HUES6 (cell line): ENCODE data around the gene TIRAP.
"Not testable (repeated sequence)": the region's sequence is repeated elsewhere in the genome, so short reads cannot be mapped to it uniquely, and the experiment has no call there.

Experiments used
- H3K27ac ChIP-seq: 2 replicates; pipeline ENCODE4 v1.7.0; 2013; ENCODE audit warnings: low read depth, mild to moderate bottlenecking, low read length, inconsistent platforms
- H3K27me3 ChIP-seq: 2 replicates; pipeline ENCODE4 v1.6.1; 2013; ENCODE audit warnings: low read length; ENCODE audit not compliant: control insufficient read depth, insufficient read depth
- H3K36me3 ChIP-seq: 2 replicates; pipeline ENCODE4 v1.6.1; 2013; ENCODE audit warnings: low read length; ENCODE audit not compliant: control insufficient read depth, insufficient read depth
- H3K4me1 ChIP-seq: 2 replicates; pipeline ENCODE4 v1.6.1; 2013; ENCODE audit warnings: low read length; ENCODE audit not compliant: control insufficient read depth, insufficient read depth
- H3K4me3 ChIP-seq: 2 replicates; pipeline ENCODE4 v1.5.1; 2013; ENCODE audit warnings: low read depth, low read length
- H3K9ac ChIP-seq: one replicate; pipeline ENCODE4 v1.6.1; 2013; ENCODE audit warnings: mild to moderate bottlenecking, low read length
- H3K9me3 ChIP-seq: 2 replicates; pipeline ENCODE4 v1.6.1; 2013; ENCODE audit warnings: low read depth, low read length; ENCODE audit not compliant: control insufficient read depth, insufficient read depth

Gene TIRAP

DNA sequence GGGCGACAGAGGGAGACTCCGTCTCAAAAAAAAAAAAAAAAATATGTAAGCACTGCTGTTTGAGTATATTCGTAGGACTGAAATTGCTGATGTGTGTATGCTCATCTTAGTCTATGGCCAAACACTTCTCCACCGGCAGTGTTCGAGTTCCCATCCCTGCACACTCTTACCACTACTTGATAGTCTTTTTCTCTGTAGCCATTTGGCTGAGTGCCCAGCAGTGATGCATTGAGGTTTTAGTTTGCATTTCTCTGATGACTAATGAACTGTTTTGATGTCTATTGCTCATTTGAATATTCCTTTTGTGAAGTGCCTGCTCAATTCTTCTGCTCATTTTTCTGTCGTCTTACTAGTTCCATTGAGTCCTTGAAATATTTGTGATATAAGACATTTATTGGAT lies 1.9 kb downstream of the TIRAP start:
- H3K4me3 ChIP-seq, result no peak overlapping the region
- H3K36me3 ChIP-seq, result no peaks in the 10 kb centered on the region
- H3K9me3 ChIP-seq, result no peaks in the 10 kb centered on the region
- no peak overlapping the region for H3K9ac ChIP-seq
- H3K27me3 ChIP-seq, result peaks cover 6% of the 10 kb centered on the region
- H3K4me1 ChIP-seq, result peaks cover 10% of the 10 kb centered on the region
- no peak overlapping the region for H3K27ac ChIP-seq

DNA sequence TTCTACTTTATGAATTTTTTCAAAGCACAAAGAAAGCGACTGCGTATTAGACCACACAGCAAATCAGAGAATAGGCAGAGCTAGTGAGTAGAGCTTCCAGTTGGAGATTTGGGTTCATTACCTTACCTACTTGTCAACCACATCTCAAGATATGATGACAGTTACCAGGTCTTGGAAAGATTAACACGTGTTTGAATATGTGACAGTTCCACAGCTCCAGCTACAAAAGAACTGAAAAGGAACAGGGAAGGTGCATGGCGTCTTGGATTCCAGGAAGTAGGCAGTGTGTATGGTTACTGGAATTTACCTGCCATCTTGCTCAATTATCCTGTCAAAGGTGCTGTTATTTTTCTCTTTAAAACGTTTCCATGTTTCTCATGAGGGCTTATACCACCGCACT lies 5.3 kb downstream of the TIRAP start:
- no peak overlapping the region for H3K4me3 ChIP-seq
- no peaks in the 10 kb centered on the region for H3K27me3 ChIP-seq
- H3K4me1 ChIP-seq, result peaks cover 3% of the 10 kb centered on the region; the same call in 1 of the 2 replicates
- no peak overlapping the region for H3K9ac ChIP-seq
- no peak overlapping the region for H3K27ac ChIP-seq
- peaks cover 24% of the 10 kb centered on the region for H3K36me3 ChIP-seq
- no peaks in the 10 kb centered on the region for H3K9me3 ChIP-seq

DNA sequence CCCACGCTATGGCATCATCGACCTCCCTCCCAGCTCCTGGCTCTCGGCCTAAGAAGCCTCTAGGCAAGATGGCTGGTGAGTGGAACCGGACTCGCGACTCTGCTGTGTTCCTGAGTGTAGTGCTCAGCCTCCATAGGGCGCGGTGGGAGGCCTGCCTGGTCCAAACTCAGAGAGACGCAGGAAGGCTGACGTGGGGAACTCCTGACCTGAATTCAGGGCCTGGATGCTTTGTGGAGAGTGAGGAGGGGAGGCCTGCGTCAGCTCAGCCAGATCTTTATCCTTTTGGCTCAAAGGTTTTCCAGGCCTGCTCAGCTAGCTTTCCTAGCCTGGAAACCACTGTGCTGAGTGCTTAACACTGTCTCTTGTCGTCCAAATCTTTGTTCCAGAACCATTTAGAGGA lies 8.0 kb downstream of the TIRAP start:
- peaks cover 36% of the 10 kb centered on the region for H3K36me3 ChIP-seq
- no peaks in the 10 kb centered on the region for H3K27me3 ChIP-seq
- no peaks in the 10 kb centered on the region for H3K4me1 ChIP-seq
- no peak overlapping the region for H3K4me3 ChIP-seq
- no peak overlapping the region for H3K27ac ChIP-seq
- H3K9ac ChIP-seq, result no peak overlapping the region
- H3K9me3 ChIP-seq, result no peaks in the 10 kb centered on the region

DNA sequence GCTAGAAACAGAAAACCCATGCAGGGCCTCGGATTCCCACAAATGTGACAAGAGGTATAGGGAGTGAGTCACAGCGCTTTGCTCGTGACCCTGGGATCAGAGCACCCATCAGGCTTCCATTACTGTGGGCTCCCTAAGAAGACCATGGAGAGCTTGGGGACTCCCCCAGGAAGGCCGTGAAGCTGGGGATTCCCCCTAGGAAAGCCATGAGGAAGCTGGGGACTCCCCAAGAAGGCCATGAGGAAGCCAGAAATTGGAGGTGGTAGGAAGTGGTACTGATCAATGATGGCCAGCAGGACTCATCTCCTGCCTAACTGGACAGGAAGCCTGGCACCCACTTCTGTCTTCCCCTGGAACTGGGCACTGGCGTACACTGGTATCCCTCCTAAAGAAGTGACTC lies 10.8 kb downstream of the TIRAP start:
- H3K27ac ChIP-seq, result no peak overlapping the region
- no peaks in the 10 kb centered on the region for H3K27me3 ChIP-seq
- peaks cover 39% of the 10 kb centered on the region for H3K36me3 ChIP-seq
- no peak overlapping the region for H3K9ac ChIP-seq
- no peak overlapping the region for H3K4me3 ChIP-seq
- H3K4me1 ChIP-seq, result no peaks in the 10 kb centered on the region
- H3K9me3 ChIP-seq, result no peaks in the 10 kb centered on the region

DNA sequence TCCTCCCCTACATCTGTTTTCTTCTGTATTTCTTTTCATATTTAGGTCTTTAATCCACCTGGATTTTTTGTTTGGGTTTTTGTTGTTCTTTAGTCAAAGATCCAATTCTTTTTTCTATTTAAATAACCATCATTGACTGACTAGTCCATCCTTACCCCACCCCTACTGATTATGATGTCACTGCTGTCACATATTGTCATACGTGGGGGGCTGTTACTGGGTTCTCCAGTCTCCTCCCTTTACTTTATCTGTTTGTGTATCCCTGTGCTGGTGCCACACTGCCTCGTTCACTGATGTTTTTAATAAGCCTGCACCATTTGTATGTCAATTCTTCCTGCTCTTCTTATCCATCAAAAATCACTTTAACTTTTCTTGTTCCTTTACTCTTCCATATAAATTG lies 14.1 kb downstream of the TIRAP start:
- Histone ChIP-seq H3K27me3 (no peaks in the 10 kb centered on the region), H3K4me1 (no peaks in the 10 kb centered on the region), H3K4me3 (no peak overlapping the region), H3K36me3 (peaks cover 26% of the 10 kb centered on the region), H3K27ac (no peak overlapping the region), H3K9me3 (no peaks in the 10 kb centered on the region), H3K9ac (no peak overlapping the region)

DNA sequence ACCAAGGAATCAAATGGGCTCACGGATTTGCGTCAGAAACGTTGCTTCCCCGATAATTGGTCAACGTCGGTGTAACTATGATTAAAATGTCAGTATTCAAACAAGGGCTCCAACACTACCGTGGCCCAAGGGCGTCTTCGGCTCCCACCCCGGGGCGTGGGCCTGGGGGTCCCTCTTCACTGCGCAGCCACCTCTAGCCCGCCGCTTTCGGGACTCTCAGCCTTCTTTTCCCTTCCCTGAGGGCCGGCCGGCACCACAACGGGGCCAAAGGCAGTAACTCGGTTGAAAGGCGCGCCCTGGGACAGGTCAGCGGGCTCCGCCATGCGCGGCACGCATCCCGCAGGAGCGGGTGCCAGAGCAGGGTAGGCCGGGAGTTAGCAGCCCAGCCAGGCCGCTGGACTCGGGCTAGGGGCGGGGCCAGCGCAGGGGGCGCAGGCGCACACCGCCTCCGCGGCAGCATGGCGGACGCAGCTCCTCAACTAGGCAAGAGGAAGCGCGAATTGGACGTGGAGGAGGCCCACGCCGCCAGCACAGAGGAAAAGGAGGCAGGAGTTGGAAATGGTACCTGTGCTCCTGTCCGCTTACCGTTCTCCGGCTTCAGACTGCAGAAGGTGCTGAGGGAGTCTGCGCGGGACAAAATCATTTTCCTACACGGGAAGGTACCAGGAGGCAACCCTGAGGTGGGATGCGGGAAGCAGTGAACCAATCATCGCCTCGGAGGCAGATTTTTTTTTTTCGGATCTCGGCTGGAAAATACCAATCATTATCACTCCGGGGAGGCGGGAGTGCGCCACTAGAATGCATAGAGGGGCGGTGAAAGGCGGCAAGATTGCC lies 20.9 kb downstream of the TIRAP start, which contains the start of gene DCPS:
Gene DCPS, plus strand, starts transcription at position 438 of the 834 bp plus-strand sequence. Its CDS starts 21 bp downstream, at position 459.
- H3K27me3 ChIP-seq, result no peaks in the 10 kb centered on the region
- peak within 1 kb of the TSS; percentile 87 for H3K9ac ChIP-seq
- peak within 1 kb of the TSS; percentile 93 for H3K27ac ChIP-seq
- peaks cover 10% of the 10 kb centered on the region for H3K4me1 ChIP-seq
- no peaks in the 10 kb centered on the region for H3K9me3 ChIP-seq
- H3K36me3 ChIP-seq, result 0 out of 2 replicates have a peak, but pooled peaks cover 5% of the 10 kb centered on the region
- H3K4me3 ChIP-seq, result peak within 1 kb of the TSS; percentile 92

DNA sequence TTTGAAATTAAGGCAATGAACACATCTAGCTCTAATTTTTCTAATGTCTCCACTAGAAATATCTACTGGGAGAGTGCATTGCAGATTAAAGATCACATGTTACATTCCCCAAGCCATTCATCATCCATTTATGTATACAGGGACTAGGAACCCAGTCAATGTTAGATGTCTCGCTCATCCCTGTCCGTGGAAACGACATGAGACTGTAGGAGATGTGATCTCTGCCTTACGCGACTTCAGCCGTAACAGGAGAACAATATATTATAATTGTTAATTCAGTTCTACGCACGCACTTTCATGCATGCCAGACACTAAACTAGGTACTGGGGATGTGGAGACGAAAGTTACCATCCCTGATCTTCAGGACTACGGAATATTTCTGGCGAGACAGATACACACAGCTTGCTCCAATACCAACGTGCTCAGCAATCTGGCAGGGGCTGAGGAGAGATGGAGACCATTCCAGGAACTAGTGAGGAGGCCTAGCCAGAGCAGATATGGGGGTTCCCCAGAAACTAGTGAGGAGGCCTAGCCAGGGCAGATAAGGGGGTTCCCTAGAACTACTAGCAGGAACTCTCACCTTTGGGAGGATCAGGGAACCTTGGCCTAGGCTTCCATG lies 21.7 kb downstream of the TIRAP start:
- H3K9ac ChIP-seq, result peak overlapping the region; percentile 87
- no peaks in the 10 kb centered on the region for H3K9me3 ChIP-seq
- peak overlapping the region; percentile 92 for H3K4me3 ChIP-seq
- H3K27ac ChIP-seq, result peak overlapping the region; percentile 93
- H3K27me3 ChIP-seq, result no peaks in the 10 kb centered on the region
- H3K36me3 ChIP-seq, result 0 out of 2 replicates have a peak, but pooled peaks cover 5% of the 10 kb centered on the region
- peaks cover 10% of the 10 kb centered on the region for H3K4me1 ChIP-seq

DNA sequence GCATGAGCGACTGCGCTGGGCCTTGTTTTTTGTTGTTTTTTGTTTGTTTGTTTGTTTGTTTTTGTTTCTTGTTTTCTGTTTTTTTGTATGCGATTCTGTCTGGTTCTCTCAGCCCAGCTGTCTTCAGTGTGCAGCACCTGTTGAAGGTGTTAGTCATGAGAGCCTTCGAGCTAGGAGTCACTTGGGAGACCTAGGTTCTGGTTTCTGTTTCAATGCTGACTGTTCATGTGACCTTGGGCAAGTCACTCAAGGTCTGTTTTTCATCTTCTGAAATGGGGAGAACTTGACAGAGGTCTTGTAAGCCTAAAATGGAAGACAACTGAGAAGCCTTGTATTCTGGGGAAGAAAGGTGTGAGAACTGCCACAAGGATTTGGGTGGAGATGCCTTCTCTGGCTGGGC lies 22.8 kb downstream of the TIRAP start:
- no peak overlapping the region for H3K27ac ChIP-seq
- H3K36me3 ChIP-seq, result 0 out of 2 replicates have a peak, but pooled peaks cover 5% of the 10 kb centered on the region
- H3K4me3 ChIP-seq, result no peak overlapping the region
- no peaks in the 10 kb centered on the region for H3K9me3 ChIP-seq
- no peaks in the 10 kb centered on the region for H3K27me3 ChIP-seq
- H3K9ac ChIP-seq, result no peak overlapping the region
- H3K4me1 ChIP-seq, result peaks cover 10% of the 10 kb centered on the region

DNA sequence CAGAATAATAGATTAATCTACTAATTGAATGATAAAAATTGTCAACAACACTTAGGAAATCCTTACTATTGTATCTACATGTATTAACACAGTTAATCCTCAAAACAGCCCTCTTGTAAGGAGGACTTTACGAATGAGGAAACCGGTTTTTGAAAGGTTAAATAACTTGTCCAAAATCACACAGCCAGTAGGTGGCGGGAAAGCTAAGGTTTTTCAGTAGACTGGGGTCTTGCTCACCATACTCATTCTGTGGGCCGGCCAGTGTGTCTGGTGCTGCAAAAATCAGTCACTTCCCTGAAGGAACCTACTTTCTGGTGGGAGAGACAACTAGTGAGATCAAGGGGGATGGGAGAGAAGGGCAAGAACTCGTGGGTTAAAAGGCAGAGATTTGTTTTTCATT lies 24.8 kb downstream of the TIRAP start:
- Histone ChIP-seq H3K4me1 (peaks cover 10% of the 10 kb centered on the region), H3K27ac (no peak overlapping the region), H3K4me3 (no peak overlapping the region), H3K27me3 (no peaks in the 10 kb centered on the region), H3K9me3 (no peaks in the 10 kb centered on the region), H3K9ac (no peak overlapping the region), H3K36me3 (0 out of 2 replicates have a peak, but pooled peaks cover 11% of the 10 kb centered on the region)

DNA sequence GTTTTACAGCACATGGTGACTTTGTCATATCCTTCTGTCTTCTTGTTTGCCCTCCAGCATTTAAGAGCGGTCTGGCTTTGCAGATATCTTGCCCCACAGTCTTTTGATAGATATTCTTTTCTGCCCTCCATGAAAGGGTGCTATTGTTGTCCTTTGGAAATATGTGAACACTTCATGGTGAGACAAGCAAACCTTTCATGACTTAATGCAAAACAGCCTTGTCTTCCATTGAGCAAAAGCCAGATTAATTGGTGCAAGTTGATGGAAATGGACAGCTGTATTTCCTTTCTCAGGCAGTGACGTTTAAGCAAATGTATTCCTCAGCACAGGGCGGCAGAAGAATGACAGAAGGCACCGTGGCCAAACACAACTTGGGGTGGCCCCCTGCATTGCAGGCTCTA lies 25.4 kb downstream of the TIRAP start:
- H3K9ac ChIP-seq, result no peak overlapping the region
- peaks cover 9% of the 10 kb centered on the region for H3K4me1 ChIP-seq
- H3K4me3 ChIP-seq, result no peak overlapping the region
- 0 out of 2 replicates have a peak, but pooled peaks cover 11% of the 10 kb centered on the region for H3K36me3 ChIP-seq
- H3K27ac ChIP-seq, result no peak overlapping the region
- no peaks in the 10 kb centered on the region for H3K9me3 ChIP-seq
- no peaks in the 10 kb centered on the region for H3K27me3 ChIP-seq

DNA sequence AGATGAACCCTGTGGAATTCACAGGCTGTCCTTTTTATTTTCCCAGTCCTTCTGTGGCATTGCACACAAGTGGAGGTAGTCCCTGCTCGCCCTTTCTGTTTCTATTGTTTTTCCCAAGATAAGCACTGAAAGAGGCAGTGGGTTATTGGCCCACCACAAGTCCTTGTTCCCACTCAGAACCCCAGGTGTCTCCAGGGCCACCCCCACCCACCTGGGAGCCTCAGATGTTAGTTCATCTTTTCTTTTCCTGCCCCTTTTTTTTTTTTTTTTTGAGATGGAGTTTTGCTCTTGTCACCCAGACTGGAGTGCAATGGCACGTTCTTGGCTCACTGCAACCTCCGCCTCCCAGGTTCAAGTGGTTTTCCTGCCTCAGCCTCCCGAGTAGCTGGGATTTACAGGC lies 25.9 kb downstream of the TIRAP start:
- not testable (repeated sequence) for H3K9ac ChIP-seq, H3K9me3 ChIP-seq, H3K27ac ChIP-seq, H3K27me3 ChIP-seq, H3K4me1 ChIP-seq, H3K4me3 ChIP-seq
- H3K36me3 ChIP-seq, result 0 out of 2 replicates have a peak, but pooled peaks cover 11% of the 10 kb centered on the region
